PC-9 (cell line): ENCODE data around the gene ATP11A. TPM values are rescaled to one million over a fixed set of nuclear protein-coding genes. Genes with fewer than 3 reads are reported as not detected.

Experiments used
- BruUV-seq: library from RNA; stranded (reverse); fragments of 400-500 nt; replicated peaks from 2 replicates; lab custom pipeline; 2021; lab: Mats Ljungman, UMichigan
- CTCF ChIA-PET: fragments of 300-600 bp; sonication (Branson Sonifier 250); formaldehyde crosslinking; loops from one replicate; lab custom pipeline; 2022; ENCODE audit warnings: antibody characterized with exemption; lab: Charles Lee
- POLR2A ChIA-PET: fragments of 300-600 bp; sonication (Branson Sonifier 250); formaldehyde crosslinking; loops from one replicate; lab custom pipeline; 2022; ENCODE audit warnings: antibody characterized with exemption; ENCODE audit not compliant: unreplicated experiment; lab: Charles Lee
- DNase-seq, 2 experiments: peaks; one replicate each; pipeline versions ENCODE4 v3.0.0 to v3.0.0-alpha.2; 2015 to 2022; ENCODE audit warnings: mixed read lengths in 1 of 2
- H2AFZ ChIP-seq: fragments of 200-600 bp; sonication (generic); 2 replicates; pipeline ENCODE4 v1.8.1; 2017; ENCODE audit warnings: antibody characterized with exemption
- H3F3A ChIP-seq: fragments of 200-600 bp; sonication (generic); 2 replicates; pipeline ENCODE4 v1.8.1; 2017; ENCODE audit warnings: antibody characterized with exemption, mild to moderate bottlenecking, low read depth; ENCODE audit not compliant: insufficient read depth
- H3K27ac ChIP-seq: fragments of 200-600 bp; sonication (generic); 2 replicates; pipeline ENCODE4 v1.6.1; 2016; ENCODE audit warnings: mixed run types
- H3K27me3 ChIP-seq: fragments of 200-600 bp; sonication (generic); 2 replicates; pipeline ENCODE4 v1.6.1; 2016; ENCODE audit warnings: low read depth, mixed run types; ENCODE audit not compliant: insufficient read depth
- H3K36me3 ChIP-seq: fragments of 200-600 bp; sonication (generic); 2 replicates; pipeline ENCODE4 v1.6.1; 2016; ENCODE audit warnings: low read depth, mixed run types
- H3K4me1 ChIP-seq: fragments of 200-600 bp; sonication (generic); replicated peaks from 2 replicates; pipeline ENCODE4 v1.6.1; 2016; ENCODE audit warnings: mixed run types; ENCODE audit not compliant: insufficient read depth
- H3K4me2 ChIP-seq: fragments of 200-600 bp; sonication (generic); 2 replicates; pipeline ENCODE4 v1.6.1; 2017; ENCODE audit warnings: mixed run types
- H3K4me3 ChIP-seq: fragments of 200-600 bp; sonication (generic); 2 replicates; pipeline ENCODE4 v1.6.1; 2016; ENCODE audit warnings: mixed run types
- H3K79me2 ChIP-seq: fragments of 200-600 bp; sonication (generic); 2 replicates; pipeline ENCODE4 v1.6.1; 2017; ENCODE audit warnings: low read depth, mixed run types
- H3K9me2 ChIP-seq: fragments of 200-600 bp; sonication (generic); 2 replicates; pipeline ENCODE4 v1.8.1; 2017; ENCODE audit warnings: mild to moderate bottlenecking; ENCODE audit not compliant: insufficient read depth
- H3K9me3 ChIP-seq: fragments of 200-600 bp; sonication (generic); 2 replicates; pipeline ENCODE4 v1.8.1; 2016; ENCODE audit warnings: low read depth; ENCODE audit not compliant: insufficient read depth
- H4K20me1 ChIP-seq: fragments of 200-600 bp; sonication (generic); 2 replicates; pipeline ENCODE4 v1.8.1; 2017; ENCODE audit not compliant: insufficient read depth
- EZH2 ChIP-seq: fragments of 200-600 bp; sonication (generic); IDR thresholded peaks from 2 replicates; pipeline ENCODE4 v1.8.0; 2017; ENCODE audit warnings: antibody characterized with exemption, low read depth
- intact Hi-C: fragments of 100-400 bp; cut with micrococcal nuclease; formaldehyde crosslinking; loops from one replicate; pipeline ENCODE4 v1.10.0; 2022; ENCODE audit not compliant: unreplicated experiment
- total RNA-seq: library from RNA; stranded (reverse); gene quantifications from 2 replicates; pipeline ENCODE4 v1.2.3, GENCODE V29; 2021
- TF ChIP-seq, protein P1 (sequence below): fragments of 200-600 bp; sonication (generic); conservative IDR thresholded peaks from 2 replicates; pipeline ENCODE4 v1.6.1; 2017; ENCODE audit warnings: mixed run types, antibody characterized with exemption, mild to moderate bottlenecking, moderate library complexity

ATP11A gene
- total RNA-seq, 1 experiment from 2014 or later = 92.2 TPM

DNA sequence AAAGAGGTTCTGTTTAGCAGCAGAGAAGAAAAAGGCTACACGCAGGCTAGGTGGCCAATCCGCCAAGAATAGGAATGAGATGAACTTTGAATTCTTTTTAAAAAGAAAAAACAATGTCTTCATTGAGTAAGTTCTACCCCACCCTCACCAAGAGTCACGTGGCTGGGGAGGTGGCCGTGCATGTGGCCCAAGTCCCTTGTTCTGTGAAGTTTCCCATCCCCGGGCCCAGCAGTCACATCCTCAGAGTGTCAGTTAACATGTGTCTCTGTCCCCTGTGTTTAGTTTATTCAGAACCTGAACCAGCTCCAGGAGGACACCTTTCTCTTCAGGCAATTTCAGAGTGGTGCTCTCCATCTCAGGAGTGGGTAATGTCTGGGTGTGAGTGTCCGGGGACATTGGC is 222.0 kb downstream of the ATP11A start:
- DNase-seq = no peak
- ChIA-PET POLR2A (no interaction called here), CTCF (no interaction called here)
- Histone ChIP-seq H3K4me2 (no peak overlapping the region), H4K20me1 (no peaks in the 10 kb centered on the region), H2AFZ (no peak overlapping the region), H3K27ac (no peak overlapping the region), H3K36me3 (no peaks in the 10 kb centered on the region), H3K27me3 (peaks cover 99% of the 10 kb centered on the region), H3F3A (no peaks in the 10 kb centered on the region), H3K4me1 (no peaks in the 10 kb centered on the region), H3K4me3 (no peak overlapping the region), H3K79me2 (no peaks in the 10 kb centered on the region), H3K9me2 (no peaks in the 10 kb centered on the region), H3K9me3 (no peaks in the 10 kb centered on the region)
- no peak for TF ChIP-seq EZH2
- TF ChIP-seq, protein P1, sequence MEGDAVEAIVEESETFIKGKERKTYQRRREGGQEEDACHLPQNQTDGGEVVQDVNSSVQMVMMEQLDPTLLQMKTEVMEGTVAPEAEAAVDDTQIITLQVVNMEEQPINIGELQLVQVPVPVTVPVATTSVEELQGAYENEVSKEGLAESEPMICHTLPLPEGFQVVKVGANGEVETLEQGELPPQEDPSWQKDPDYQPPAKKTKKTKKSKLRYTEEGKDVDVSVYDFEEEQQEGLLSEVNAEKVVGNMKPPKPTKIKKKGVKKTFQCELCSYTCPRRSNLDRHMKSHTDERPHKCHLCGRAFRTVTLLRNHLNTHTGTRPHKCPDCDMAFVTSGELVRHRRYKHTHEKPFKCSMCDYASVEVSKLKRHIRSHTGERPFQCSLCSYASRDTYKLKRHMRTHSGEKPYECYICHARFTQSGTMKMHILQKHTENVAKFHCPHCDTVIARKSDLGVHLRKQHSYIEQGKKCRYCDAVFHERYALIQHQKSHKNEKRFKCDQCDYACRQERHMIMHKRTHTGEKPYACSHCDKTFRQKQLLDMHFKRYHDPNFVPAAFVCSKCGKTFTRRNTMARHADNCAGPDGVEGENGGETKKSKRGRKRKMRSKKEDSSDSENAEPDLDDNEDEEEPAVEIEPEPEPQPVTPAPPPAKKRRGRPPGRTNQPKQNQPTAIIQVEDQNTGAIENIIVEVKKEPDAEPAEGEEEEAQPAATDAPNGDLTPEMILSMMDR = no peak
- no TSS peak for BruUV-seq
- intact Hi-C loops = no loop called here

DNA sequence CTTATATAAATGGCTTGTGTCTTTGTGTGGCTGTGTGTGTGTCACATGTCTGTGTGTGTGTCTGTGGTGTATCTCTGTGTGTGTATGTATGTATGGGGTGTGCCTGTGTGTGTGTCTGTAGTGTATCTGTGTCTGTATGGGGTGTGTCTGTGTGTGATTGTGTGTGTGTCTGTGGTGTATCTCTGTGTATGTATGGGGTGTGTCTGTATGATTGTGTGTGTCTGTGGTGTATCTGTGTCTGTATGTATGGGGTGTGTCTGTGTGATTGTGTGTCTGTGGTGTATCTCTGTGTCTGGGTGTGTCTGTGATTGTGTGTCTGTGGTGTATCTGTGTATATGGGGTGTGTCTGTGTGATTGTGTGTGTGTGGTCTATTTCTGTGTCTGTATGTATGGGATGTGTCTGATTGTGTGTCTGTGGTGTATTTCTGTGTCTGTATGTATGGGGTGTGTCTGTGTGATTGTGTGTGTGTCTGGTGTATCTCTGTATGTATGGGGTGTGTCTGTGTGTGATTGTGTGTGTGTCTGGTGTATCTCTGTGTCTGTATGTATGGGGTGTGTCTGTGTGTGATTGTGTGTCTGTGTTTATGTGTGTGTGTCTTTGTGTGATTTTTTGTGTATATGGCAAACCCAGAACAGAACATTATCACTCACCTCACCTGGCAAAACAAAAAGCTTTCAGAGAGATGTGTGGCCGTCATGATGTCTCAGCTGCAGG is 223.0 kb downstream of the ATP11A start:
- ChIA-PET CTCF (no interaction called here), POLR2A (no interaction called here)
- H4K20me1 ChIP-seq = no peaks in the 10 kb centered on the region
- H3K27me3 ChIP-seq = peaks cover 99% of the 10 kb centered on the region
- no peak overlapping the region for H3K4me3 ChIP-seq
- intact Hi-C loops = no loop called here
- H3K9me3 ChIP-seq = no peaks in the 10 kb centered on the region
- no peak overlapping the region for H2AFZ ChIP-seq
- no TSS peak for BruUV-seq
- H3K36me3 ChIP-seq = no peaks in the 10 kb centered on the region
- TF ChIP-seq EZH2 = no peak
- TF ChIP-seq, protein P1 = no peak
- no peak overlapping the region for H3K27ac ChIP-seq
- H3K4me1 ChIP-seq = no peaks in the 10 kb centered on the region
- H3K4me2 ChIP-seq = no peak overlapping the region
- DNase-seq = no peak
- H3K9me2 ChIP-seq = no peaks in the 10 kb centered on the region
- no peaks in the 10 kb centered on the region for H3K79me2 ChIP-seq
- no peaks in the 10 kb centered on the region for H3F3A ChIP-seq

DNA sequence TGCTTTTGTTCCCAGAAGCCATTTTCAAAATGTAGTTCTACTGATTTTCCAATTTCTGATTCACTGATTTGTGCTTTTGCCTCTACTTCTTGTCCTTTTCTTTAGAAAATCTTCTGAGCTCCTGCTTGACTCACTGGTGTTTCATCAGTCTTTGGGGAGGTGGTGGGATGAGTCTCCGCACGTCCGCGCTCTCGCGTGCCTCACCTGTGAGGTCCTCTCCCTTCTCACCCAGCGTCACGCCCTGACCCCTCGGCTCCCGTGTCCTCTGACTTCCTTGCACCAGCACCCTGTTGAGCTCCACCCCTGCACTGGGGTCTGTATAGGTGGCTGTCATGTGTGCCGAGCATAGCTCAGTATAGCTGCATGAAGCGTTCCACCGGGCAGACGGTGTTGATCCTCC is 226.5 kb downstream of the ATP11A start:
- BruUV-seq = no TSS peak
- Histone ChIP-seq H3K27ac (no peak overlapping the region), H3K27me3 (peaks cover 95% of the 10 kb centered on the region), H3K9me3 (no peaks in the 10 kb centered on the region), H3K4me1 (no peaks in the 10 kb centered on the region), H3K79me2 (no peaks in the 10 kb centered on the region), H3K4me2 (no peak overlapping the region), H3F3A (no peaks in the 10 kb centered on the region), H3K36me3 (no peaks in the 10 kb centered on the region), H2AFZ (no peak overlapping the region), H4K20me1 (no peaks in the 10 kb centered on the region), H3K4me3 (no peak overlapping the region), H3K9me2 (no peaks in the 10 kb centered on the region)
- DNase-seq = no peak
- CTCF ChIA-PET = no interaction called here
- no peak for TF ChIP-seq EZH2
- TF ChIP-seq, protein P1 = no peak
- intact Hi-C loops = no loop called here
- POLR2A ChIA-PET = no interaction called here
